ENCODE data around the gene IL19.

- no peak for TF ChIP-seq CTCF (IDR thresholded peaks at IDR 0.05)
- no peak for TF ChIP-seq EZH2 (IDR thresholded peaks at IDR 0.05)
- TF ChIP-seq EZH2phosphoT487 (IDR thresholded peaks at IDR 0.05), result no peak
Observed at GRCh38 chr1:206828765-206829164, 58.2 kb downstream of the IL19 start.
